ENCODE data around the gene KRTAP5-2. TPM values are rescaled to one million over a fixed set of nuclear protein-coding genes. Genes with fewer than 3 reads are reported as not detected.
A peak's percentile ranks its signal among the peaks of the same experiment; 100 is the strongest.

Gene KRTAP5-2
- total RNA-seq, 1 donor from 2014 or later = not detected

- DNase-seq (ENCODE audit: low spot score in 2 of 2, unreplicated experiment in 2 of 2) = no peak
- TF ChIP-seq CTCF (IDR thresholded peaks at IDR 0.05; ENCODE audit: unreplicated experiment) = no peak
- H3K27me3 Mint-ChIP-seq (ENCODE audit: low read depth) = peaks cover 33% of the 10 kb centered on the region
- peak overlapping the region; percentile 51 for H3K4me3 Mint-ChIP-seq
- H3K36me3 Mint-ChIP-seq = no peaks in the 10 kb centered on the region
- H3K4me1 Mint-ChIP-seq = no peaks in the 10 kb centered on the region
- H3K27ac Mint-ChIP-seq = no peak overlapping the region
- peaks cover 3% of the 10 kb centered on the region for H3K9me3 Mint-ChIP-seq
Observed at GRCh38 chr11:1573077-1573902, 24.8 kb downstream of the KRTAP5-2 start.

GRCh38 chr11:1572197-1573076 lies 25.7 kb downstream of the KRTAP5-2 start, which contains the start of gene DUSP8:
Gene DUSP8 (minus strand): TSS chr11:1572271. CDS start chr11:1565826, 6,445 bp downstream.
- no peaks in the 10 kb centered on the region for H3K9me3 Mint-ChIP-seq
- H3K4me1 Mint-ChIP-seq = no peaks in the 10 kb centered on the region
- no peak within 1 kb of the TSS for H3K27ac Mint-ChIP-seq
- peak within 1 kb of the TSS; percentile 59 for H3K4me3 Mint-ChIP-seq
- peak; percentile 87 to 94 for DNase-seq (ENCODE audit: low spot score in 2 of 2, unreplicated experiment in 2 of 2)
- H3K27me3 Mint-ChIP-seq (ENCODE audit: low read depth) = peaks cover 33% of the 10 kb centered on the region
- no peak for TF ChIP-seq CTCF (IDR thresholded peaks at IDR 0.05; ENCODE audit: unreplicated experiment)
- no peaks in the 10 kb centered on the region for H3K36me3 Mint-ChIP-seq

GRCh38 chr11:1571760-1572196 lies 26.3 kb downstream of the KRTAP5-2 start:
- H3K27ac Mint-ChIP-seq = no peak overlapping the region
- DNase-seq (ENCODE audit: low spot score in 2 of 2, unreplicated experiment in 2 of 2) = no peak
- H3K27me3 Mint-ChIP-seq (ENCODE audit: low read depth) = peaks cover 32% of the 10 kb centered on the region
- no peak overlapping the region for H3K4me3 Mint-ChIP-seq
- H3K4me1 Mint-ChIP-seq = no peaks in the 10 kb centered on the region
- TF ChIP-seq CTCF (IDR thresholded peaks at IDR 0.05; ENCODE audit: unreplicated experiment) = no peak
- H3K36me3 Mint-ChIP-seq = no peaks in the 10 kb centered on the region
- H3K9me3 Mint-ChIP-seq = no peaks in the 10 kb centered on the region

GRCh38 chr11:1570896-1571759 lies 27.0 kb downstream of the KRTAP5-2 start:
- Mint-ChIP-seq H3K27ac (peak overlapping the region; percentile 4), H3K36me3 (no peaks in the 10 kb centered on the region), H3K9me3 (no peaks in the 10 kb centered on the region), H3K27me3 (ENCODE audit: low read depth) (peaks cover 28% of the 10 kb centered on the region), H3K4me1 (no peaks in the 10 kb centered on the region), H3K4me3 (peak overlapping the region; percentile 59)
- no peak for DNase-seq (ENCODE audit: low spot score in 2 of 2, unreplicated experiment in 2 of 2)
- TF ChIP-seq CTCF (IDR thresholded peaks at IDR 0.05; ENCODE audit: unreplicated experiment) = no peak

GRCh38 chr11:1570531-1570895 lies 27.6 kb downstream of the KRTAP5-2 start:
- DNase-seq (ENCODE audit: low spot score in 2 of 2, unreplicated experiment in 2 of 2) = no peak
- Mint-ChIP-seq H3K27me3 (ENCODE audit: low read depth) (peaks cover 23% of the 10 kb centered on the region), H3K36me3 (no peaks in the 10 kb centered on the region), H3K27ac (peak overlapping the region; percentile 4), H3K4me1 (no peaks in the 10 kb centered on the region), H3K4me3 (peak overlapping the region; percentile 59), H3K9me3 (no peaks in the 10 kb centered on the region)
- no peak for TF ChIP-seq CTCF (IDR thresholded peaks at IDR 0.05; ENCODE audit: unreplicated experiment)

Measured in mesothelial cell of epicardium (in vitro differentiated cells).